ENCODE measurements around the gene COG7.

COG7 gene

GRCh38 chr16:23398987-23399805 is 53.8 kb downstream of the COG7 start:
- Histone ChIP-seq H3K4me1 (ENCODE audit: insufficient read depth, low read length, poor library complexity, severe bottlenecking) (no peaks in the 10 kb centered on the region), H3K9ac (ENCODE audit: low read depth, low read length, poor library complexity, severe bottlenecking) (no peak overlapping the region), H4K20me1 (ENCODE audit: insufficient read depth, low read length, poor library complexity, severe bottlenecking) (no peaks in the 10 kb centered on the region), H3K9me3 (ENCODE audit: insufficient read depth, low read depth, low read length) (no peaks in the 10 kb centered on the region), H3K27me3 (ENCODE audit: insufficient read depth, low read length, poor library complexity, severe bottlenecking) (no peaks in the 10 kb centered on the region), H3K9me2 (replicated peaks; ENCODE audit: low read depth, low read length) (no peaks in the 10 kb centered on the region), H3F3A (ENCODE audit: low read depth) (no peaks in the 10 kb centered on the region), H3K4me3 (ENCODE audit: low read length, poor library complexity, severe bottlenecking) (no peak overlapping the region), H3K36me3 (ENCODE audit: insufficient read depth, low read length) (peaks cover 52% of the 10 kb centered on the region; the same call in 1 of the 2 replicates), H3K79me2 (ENCODE audit: insufficient read depth, low read length) (no peaks in the 10 kb centered on the region), H2AFZ (ENCODE audit: low read length) (no peak overlapping the region), H3K4me2 (ENCODE audit: low read depth, low read length, poor library complexity, severe bottlenecking) (no peak overlapping the region)
- no peak for TF ChIP-seq CTCF (conservative IDR thresholded peaks at IDR 0.05; ENCODE audit: low read length)
- no peak for TF ChIP-seq EZH2phosphoT487 (IDR thresholded peaks at IDR 0.05; ENCODE audit: borderline replicate concordance)

- no peaks in the 10 kb centered on the region for H3K79me2 ChIP-seq (ENCODE audit: insufficient read depth, low read length)
- no peaks in the 10 kb centered on the region for H3K4me1 ChIP-seq (ENCODE audit: insufficient read depth, low read length, poor library complexity, severe bottlenecking)
- no peaks in the 10 kb centered on the region for H3K9me2 ChIP-seq (replicated peaks; ENCODE audit: low read depth, low read length)
- H3K4me2 ChIP-seq (ENCODE audit: low read depth, low read length, poor library complexity, severe bottlenecking): no peak overlapping the region
- H3K4me3 ChIP-seq (ENCODE audit: low read length, poor library complexity, severe bottlenecking): no peak overlapping the region
- no peaks in the 10 kb centered on the region for H3K27me3 ChIP-seq (ENCODE audit: insufficient read depth, low read length, poor library complexity, severe bottlenecking)
- no peaks in the 10 kb centered on the region for H4K20me1 ChIP-seq (ENCODE audit: insufficient read depth, low read length, poor library complexity, severe bottlenecking)
- no peak overlapping the region for H2AFZ ChIP-seq (ENCODE audit: low read length)
- TF ChIP-seq CTCF (conservative IDR thresholded peaks at IDR 0.05; ENCODE audit: low read length): no peak
- no peak for TF ChIP-seq EZH2phosphoT487 (IDR thresholded peaks at IDR 0.05; ENCODE audit: borderline replicate concordance)
- no peak overlapping the region for H3K9ac ChIP-seq (ENCODE audit: low read depth, low read length, poor library complexity, severe bottlenecking)
- H3K36me3 ChIP-seq (ENCODE audit: insufficient read depth, low read length): peaks cover 38% of the 10 kb centered on the region; the same call in 1 of the 2 replicates
- H3K9me3 ChIP-seq (ENCODE audit: insufficient read depth, low read depth, low read length): no peaks in the 10 kb centered on the region
- H3F3A ChIP-seq (ENCODE audit: low read depth): no peaks in the 10 kb centered on the region
Observed at GRCh38 chr16:23397464-23397863, 55.5 kb downstream of the COG7 start.

- Histone ChIP-seq H3K36me3 (ENCODE audit: insufficient read depth, low read length) (peaks cover 43% of the 10 kb centered on the region; the same call in 1 of the 2 replicates), H3K4me3 (ENCODE audit: low read length, poor library complexity, severe bottlenecking) (no peak overlapping the region), H3K27me3 (ENCODE audit: insufficient read depth, low read length, poor library complexity, severe bottlenecking) (no peaks in the 10 kb centered on the region), H3K9me2 (replicated peaks; ENCODE audit: low read depth, low read length) (no peaks in the 10 kb centered on the region), H3K79me2 (ENCODE audit: insufficient read depth, low read length) (no peaks in the 10 kb centered on the region), H3K4me1 (ENCODE audit: insufficient read depth, low read length, poor library complexity, severe bottlenecking) (no peaks in the 10 kb centered on the region), H2AFZ (ENCODE audit: low read length) (no peak overlapping the region), H3K9ac (ENCODE audit: low read depth, low read length, poor library complexity, severe bottlenecking) (no peak overlapping the region), H3K4me2 (ENCODE audit: low read depth, low read length, poor library complexity, severe bottlenecking) (no peak overlapping the region), H4K20me1 (ENCODE audit: insufficient read depth, low read length, poor library complexity, severe bottlenecking) (no peaks in the 10 kb centered on the region), H3F3A (ENCODE audit: low read depth) (no peaks in the 10 kb centered on the region), H3K9me3 (ENCODE audit: insufficient read depth, low read depth, low read length) (no peaks in the 10 kb centered on the region)
- no peak for TF ChIP-seq EZH2phosphoT487 (IDR thresholded peaks at IDR 0.05; ENCODE audit: borderline replicate concordance)
- no peak for TF ChIP-seq CTCF (conservative IDR thresholded peaks at IDR 0.05; ENCODE audit: low read length)
Observed at GRCh38 chr16:23395732-23396131, 57.3 kb downstream of the COG7 start.

Measured in Loucy (cell line).